Hepatic stellate cell (primary cell): ENCODE results near the gene IFT57.
"Not testable (repeated sequence)": the region's sequence is repeated elsewhere in the genome, so short reads cannot be mapped to it uniquely, and the experiment has no call there.

Experiments used
- DNase-seq: peaks from one replicate; pipeline ENCODE4 v3.0.0; 2011; ENCODE audit warnings: low spot score

The IFT57 gene, protein sequence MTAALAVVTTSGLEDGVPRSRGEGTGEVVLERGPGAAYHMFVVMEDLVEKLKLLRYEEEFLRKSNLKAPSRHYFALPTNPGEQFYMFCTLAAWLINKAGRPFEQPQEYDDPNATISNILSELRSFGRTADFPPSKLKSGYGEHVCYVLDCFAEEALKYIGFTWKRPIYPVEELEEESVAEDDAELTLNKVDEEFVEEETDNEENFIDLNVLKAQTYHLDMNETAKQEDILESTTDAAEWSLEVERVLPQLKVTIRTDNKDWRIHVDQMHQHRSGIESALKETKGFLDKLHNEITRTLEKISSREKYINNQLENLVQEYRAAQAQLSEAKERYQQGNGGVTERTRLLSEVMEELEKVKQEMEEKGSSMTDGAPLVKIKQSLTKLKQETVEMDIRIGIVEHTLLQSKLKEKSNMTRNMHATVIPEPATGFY

DNA sequence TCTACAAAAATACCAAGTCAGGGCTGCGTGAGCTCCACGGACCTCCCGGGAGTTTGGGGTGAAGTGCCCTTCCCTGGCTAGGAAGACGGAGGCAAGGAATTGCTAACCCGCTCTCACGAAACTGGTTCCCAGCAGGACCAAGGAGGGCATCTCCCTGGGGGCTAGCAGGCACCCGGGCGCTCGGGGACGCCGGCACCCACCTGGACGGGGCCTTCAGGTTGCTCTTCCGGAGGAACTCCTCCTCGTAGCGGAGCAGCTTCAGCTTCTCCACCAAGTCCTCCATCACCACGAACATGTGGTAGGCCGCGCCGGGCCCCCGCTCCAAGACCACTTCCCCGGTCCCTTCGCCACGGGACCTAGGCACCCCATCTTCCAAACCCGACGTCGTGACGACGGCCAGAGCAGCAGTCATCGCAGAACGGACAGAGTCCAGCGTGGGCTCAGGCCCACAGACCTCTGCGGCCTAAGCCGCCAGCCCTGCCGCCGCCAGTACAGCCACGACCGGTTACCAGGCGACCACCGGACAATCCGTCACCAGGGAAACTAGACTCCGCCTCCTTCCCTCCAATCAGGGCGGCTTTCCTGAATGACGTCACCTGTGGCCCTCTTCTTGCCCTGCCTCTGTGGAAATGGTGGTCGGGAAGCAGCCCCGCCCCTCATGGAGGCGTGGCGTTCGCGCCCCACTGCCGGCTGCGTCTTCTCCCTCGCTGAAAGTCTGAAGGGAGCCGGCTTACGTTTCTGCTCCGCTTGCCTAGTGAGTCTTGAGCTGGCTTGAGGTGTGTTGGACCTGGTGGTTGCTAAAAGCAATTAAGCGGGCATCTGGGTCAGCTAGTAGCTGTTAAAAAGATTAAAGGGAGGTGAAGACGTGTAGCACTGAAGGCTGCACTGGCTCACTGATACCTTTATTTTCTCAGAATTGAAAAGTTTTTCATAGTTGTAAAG, at the start of gene IFT57:
Gene IFT57, minus strand, starts transcription at position 514 of the 942 bp plus-strand sequence. Its CDS starts 102 bp downstream, at position 412.
- peak; percentile 96 for DNase-seq

DNA sequence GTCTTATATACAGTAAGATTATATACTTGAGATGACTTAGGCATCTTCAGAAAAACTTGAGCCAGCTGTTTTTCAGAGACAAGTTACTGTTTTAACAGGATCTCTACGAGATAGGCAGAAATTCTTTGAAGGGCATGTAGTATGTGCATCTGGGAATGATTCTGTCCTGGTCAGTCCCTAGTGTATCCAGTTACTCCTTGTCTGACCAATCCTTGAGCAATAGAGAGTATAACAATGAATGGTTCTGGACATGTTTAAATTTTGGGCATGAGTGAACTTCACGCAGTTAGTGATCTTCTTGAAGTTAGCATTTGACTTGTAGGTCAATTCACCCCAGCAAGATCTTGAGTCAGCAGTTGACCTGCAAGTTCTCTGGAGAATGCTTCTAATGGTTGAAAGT, 49.4 kb upstream of the IFT57 start:
- DNase-seq, result no peak

DNA sequence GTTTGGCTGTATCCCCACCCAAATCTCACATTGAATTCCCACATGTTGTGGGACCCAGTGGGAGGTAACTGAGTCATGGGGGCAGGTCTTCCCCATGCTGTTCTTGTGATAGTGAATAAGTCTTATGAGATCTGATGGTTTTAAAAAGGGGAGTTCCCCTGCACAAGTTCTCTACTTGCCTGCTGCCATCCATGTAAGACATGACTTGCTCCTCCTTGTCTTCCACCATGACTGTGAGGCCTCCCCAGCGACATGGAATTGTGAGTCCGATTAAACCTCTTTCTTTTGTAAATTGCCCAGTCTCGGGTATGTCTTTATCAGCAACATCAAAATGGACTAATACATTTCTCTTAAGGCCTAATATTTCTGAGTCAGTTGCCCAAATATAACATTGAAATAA, 46.0 kb upstream of the IFT57 start:
- not testable (repeated sequence) for DNase-seq

DNA sequence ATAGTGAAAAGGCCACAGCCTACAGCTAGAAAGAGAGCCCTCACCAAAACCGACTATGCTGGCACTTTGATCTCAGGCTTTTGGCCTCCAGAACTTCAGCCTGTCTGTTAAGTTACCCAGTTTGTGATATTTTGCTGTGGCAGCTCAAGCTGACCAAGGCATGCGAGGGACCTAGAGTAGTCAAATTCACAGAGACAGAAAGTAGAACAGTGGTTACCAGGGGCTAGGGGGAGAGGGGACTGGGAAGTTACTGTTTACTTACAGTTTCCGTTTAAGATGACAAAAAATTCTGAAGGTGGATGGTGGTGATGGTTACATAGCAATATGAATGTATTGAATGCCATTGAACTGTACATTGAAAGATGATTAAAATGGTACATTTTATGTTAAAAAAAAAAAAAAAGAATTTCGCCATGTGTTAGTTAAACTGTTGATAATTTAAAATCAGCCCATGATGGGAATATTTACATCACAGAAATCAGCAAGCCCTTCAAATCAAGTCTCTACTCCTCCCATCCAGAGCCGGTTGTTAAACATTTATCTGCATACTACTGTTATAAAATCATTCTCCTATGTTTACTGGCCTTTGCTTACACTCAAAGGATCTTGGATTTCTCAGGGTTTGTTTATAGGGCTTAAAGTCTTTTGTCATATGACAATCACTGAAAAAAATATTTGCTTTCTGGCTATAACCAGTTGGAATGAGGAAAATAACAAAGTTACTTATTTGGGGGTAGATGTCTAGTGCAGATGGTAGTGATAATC, 42.5 kb upstream of the IFT57 start:
- DNase-seq, result not testable (repeated sequence)

DNA sequence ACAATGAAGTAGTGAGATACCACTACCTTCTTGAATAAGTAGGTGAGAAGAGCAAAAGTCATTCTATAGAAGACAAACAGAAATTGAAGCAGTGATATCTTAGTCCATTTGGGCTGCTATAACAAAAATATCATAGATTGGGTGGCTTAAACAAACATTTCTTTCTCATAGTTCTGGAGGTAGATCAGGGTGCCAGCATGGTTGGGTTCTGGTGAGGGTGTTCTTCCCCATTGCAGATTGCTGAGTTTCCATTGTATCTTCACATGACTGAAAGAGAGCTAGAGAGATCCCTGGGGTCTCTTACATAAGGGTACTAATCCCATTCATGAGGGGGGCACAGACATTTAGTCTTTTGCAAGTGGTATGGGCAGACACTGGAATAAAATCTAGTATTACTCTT, 32.9 kb upstream of the IFT57 start:
- no peak for DNase-seq

DNA sequence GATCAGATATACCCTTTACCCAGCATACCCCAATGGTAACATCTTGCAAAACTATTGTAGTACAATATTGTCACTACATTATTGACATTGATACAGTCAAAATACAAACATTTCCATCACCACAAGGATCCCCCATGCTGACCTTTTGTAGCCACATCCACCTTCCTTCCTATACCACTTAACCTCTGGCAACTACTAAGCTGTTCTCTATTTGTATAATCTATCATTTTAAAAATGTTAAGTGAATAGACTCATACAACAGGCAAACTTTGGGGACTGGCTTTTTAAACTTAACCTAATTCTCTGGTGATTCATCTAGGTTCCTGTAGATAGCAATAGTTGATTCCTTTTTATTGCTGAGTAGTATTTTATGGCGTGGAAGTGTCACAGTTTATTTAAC, 29.6 kb upstream of the IFT57 start:
- DNase-seq, result no peak

DNA sequence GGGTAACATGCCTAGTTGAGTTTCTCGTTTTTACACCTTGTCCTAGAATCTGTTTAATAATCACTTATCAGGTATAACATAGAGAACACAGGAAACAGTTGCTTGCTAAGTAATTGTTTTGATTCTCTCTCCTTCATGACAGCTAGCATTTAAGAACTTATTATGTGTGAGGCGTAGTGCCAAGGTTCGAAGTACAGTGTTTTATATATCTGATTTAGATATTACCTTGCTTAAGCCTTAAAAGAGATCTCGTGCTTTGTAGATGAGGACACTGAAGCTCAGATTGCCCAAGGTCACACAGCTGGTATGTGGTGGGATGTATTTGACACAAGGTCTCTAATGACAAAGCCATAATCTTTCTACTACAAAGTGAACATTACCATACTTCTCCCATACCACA, 29.0 kb upstream of the IFT57 start:
- no peak for DNase-seq

DNA sequence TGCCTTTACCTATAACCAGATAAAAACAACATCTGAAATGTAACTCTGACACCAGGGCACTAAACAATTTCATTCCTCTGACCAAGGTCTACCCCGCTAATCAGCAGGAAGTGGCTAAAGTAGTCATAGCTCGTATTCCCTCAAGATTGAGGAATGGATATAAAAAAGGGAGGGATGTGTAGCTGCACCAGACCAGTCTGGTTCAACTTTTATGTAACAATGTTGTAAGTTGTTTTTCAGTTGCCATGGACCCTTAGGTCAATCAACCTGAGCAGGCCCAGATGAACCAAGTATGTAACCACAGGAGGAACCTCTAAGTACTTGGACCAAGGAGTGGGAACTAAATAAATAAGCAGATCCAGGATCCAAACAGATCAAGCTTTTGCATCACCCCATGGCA, 28.4 kb upstream of the IFT57 start:
- DNase-seq, result no peak

DNA sequence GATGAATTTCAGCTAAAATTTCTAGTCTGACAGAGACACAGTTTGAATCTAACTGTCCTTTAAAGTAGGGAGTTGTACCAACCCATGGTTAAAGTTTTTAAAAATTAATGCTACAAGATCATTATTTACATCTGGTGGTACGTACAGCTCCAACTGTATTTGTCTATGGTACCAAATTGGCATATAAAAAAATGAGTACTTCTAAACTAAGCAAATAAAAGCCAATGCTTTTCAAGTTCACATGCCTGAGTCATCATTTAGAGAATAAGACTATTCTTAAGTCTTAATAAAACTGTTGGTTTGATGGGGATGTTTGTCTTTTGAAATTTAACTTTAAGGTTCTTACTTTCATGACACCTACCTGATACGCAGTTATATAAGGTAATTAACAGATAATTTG, 21.0 kb upstream of the IFT57 start:
- no peak for DNase-seq

DNA sequence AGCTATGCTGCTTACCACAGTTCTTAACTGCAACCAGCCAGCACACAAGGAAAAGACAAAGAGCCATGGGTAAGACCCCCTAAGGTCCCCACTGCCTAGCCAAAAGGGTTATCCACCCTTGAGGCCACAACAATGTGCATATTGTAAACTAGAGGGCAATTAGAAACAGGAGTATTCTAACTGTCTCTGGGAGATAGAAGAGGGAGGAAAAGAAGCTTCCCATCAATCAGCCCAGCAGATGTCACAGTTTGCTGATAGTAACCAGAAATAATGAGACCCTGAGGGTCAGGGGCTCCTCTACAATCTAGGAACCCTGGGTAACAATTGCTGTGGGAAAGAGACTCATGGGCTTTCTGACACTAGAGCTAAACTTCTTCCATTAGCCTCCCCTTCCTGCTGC, 20.6 kb upstream of the IFT57 start:
- DNase-seq, result no peak

DNA sequence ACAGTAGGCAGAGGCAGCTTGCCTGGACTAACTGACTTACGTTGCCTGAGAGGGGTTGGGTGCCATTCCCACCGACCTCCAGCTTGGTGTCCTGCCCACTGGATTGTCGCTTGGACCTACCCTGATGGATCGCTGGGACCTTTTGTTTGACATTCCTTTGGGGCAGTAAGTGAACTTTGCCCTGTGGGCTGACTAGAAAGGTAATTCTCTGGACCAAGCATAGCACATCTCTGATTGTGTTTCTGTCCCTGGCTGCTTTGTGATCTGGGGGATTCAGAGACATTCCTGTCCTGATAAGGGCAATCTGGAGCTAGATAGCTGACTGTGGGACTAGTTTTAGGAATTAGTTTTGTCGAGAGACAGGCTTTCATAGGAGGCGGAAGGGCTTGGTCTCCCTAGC, 19.5 kb upstream of the IFT57 start:
- DNase-seq, result no peak

DNA sequence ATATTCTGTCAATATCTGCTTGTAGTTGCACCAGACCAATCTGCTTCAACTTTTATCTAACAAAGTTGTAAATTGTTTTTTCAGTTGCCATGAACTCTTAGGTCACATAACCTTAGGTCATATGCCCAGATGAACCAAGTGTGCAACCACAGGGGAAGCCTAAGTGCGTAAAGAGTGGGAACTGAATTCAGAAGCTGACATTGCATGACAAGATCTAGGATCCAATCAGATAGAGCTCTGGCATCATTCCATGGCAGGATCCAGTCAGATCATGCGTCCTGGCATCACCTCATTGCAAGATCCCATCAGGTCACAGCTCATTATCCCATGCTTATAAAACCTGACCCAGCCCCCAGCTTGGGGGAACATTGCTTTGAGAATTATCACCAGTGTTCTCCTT, 18.9 kb upstream of the IFT57 start:
- DNase-seq, result no peak

DNA sequence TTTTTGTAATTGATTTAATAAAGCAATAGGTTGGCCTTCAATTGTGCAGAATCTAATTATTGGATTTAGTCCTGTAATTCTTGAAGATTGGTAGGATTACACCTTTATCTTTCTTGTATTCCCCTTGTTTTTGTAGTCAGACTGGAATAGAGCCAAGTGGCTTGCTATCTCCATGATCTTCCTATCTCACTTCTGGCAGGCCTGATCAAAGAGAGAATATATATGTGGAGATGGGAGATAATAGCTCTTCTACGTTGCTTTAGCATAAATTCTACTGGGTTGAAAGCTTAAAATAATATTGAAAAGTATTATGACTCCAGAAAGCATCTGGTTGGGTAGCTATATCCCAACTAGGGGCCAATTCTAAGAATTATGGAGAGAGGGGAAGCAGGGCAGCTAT, 16.9 kb upstream of the IFT57 start:
- DNase-seq, result no peak

DNA sequence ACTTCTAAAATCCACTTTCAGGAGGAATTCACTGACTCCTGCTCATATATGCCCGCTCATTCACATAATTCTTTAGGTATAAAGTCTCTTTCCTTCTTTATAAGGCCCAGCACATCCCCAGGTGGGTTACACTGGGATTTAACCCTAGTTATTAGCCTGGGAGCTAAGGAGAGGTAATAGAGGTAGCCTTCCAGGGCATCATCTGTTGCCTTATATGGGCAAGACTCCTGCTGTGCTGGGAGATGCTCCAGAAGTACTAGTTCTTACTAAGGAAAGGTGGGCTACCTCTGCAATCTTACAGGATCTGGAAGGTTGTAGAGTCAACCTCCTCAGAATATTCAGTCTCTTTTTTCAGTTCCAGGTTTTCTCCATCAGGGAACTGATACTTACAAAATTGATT, 13.1 kb upstream of the IFT57 start:
- DNase-seq, result no peak

DNA sequence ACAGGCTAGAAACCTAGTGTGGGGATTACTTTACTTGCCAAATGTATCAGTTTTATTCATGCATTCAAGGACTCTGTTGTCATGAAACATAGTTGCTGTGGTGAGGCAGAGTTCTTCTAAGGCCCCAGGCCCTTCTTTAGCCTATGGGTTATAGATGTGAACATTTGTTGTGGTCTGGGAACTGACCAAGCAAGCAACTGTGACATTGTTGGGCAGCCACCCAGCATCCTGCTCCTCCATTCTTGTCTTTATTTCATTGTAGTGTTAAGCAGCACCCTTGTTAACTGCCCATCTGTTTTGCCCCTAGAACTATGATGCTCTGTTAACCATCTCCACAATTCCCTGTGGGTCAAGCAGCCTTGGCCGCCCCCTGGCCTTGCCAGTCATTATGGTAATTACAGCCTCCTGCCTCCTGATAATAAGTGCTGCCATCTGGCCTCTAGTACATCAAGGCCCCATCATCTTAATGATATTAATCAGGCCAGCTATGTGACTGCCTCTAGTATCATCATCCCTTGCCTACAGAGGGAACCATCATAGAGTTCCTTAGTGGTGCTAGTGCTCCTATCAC, 12.2 kb upstream of the IFT57 start:
- DNase-seq, result no peak

DNA sequence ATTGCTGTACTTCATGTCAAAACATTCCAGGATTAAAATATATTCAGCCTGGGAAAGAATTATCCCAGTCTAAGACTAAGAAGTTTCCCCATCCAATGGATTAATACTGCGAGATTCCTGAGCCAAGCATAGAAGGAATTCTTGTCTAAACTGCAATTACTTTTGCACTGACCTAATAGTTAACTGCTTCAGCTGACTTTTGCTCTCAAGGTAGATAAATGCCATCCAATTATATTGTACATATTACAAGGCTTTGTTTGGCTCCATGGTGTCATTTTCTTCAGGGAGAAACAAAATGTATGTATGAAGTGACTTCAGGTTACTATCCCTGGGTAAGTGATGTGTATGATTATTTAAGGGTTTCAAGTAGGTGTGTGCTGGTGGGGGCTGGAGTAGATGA, 6.1 kb upstream of the IFT57 start:
- no peak for DNase-seq

DNA sequence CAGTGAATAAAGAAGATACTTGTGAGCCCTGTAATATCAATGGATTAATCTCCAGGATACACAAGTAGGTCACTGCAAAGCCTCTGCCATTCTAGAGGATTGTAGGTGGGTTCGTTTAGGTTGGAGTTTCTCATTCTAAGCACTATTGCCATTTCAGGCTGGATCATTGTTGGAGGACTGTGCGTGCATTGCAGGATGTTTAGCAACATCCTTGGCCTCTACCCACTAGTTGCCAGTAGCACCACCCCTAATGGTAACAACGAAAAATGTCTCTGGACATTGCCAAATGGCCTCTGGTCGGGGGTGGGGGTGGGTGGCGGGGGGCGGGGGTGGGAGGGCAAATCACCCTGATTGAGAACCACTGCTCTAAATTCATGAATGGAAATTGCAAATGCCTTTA, 4.9 kb upstream of the IFT57 start:
- no peak for DNase-seq

DNA sequence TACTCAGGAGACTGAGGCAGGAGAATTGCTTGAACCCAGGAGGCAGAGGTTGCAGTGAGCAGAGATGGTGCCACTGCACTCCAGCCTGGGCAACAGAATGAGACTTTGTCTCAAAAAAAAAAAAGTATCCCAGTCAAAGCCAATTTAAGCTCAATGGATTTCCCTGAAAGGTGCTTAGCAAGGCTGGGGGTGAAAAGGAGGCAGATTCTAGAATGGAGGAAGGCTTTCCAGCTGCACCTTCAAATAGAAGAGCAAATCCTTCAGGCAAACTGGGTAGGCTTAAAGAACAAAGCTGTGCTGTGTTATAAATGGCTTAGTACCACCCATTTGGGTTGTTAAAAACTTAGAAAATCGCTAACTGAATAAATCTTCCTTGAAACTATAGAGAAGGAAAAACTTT, 3.0 kb upstream of the IFT57 start:
- no peak for DNase-seq

DNA sequence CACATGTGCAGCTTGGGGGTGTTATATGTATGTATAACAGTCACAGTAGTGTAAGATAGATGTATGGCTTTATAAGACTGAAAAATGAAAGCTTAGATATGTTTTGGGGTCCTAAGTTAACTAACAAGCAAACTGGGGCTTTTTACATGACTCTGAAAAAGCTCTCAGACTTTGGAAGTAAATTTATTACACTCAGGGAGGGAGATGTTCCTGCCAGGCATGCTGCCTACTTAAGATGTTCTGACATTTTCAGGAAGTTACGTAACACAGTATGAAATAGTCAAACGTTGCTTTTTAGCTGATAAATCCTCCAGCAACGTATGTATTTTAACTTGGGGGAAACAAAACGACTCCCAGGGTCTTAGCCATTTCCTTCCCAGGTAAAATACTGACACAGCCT, 1.7 kb upstream of the IFT57 start:
- no peak for DNase-seq

DNA sequence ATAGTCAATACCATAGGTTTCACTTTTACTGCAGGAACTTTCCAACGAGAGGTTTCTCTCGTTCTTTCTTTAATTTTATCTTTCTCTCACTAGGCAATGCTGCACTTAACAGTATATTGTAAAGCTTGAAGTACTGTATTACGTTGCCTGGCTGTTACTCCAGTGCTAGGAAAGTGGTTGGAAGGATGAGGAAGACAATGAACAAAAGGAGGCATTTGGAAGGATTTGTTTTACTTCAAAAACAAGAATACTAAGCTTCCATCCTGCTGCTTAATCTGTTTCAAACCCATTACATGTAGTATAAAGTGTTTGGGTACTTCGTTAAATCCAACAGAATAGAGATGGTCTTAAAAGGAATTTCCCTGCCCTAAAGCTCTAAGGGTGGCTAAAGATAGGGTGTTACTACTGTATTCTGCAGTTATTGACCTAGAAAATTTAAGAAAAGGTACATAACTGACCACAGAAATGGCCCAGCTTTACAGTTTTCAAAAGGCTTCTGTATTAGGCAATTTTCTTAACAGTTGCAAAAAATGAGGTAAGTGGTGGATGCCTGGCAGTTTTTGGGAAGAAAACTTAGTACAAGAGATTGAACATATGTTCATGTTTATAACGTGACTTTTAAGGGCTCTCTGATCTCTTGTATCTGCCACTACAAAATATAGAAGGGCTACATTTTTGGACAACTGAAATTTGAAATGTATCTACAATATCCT, 785 bp upstream of the IFT57 start:
- no peak for DNase-seq

DNA sequence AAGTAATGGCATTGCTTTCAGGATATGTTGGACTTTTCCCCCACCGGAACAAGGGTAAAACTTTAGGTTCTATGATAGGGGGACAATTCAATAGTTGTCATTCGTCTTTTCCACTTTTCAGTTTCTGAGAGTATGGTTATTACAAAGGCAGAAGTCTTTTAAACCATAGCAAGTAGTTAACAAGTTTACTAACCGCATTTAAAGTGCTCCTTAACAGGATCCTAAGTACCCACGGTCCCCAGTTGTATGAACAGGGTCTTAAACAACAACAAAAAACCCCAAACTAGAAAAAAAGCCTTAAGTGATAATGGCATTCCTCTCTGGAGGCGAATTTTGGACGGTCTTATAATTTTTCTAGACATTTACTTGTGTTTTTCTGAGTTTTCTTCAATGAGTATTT, 831 bp downstream of the IFT57 start:
- no peak for DNase-seq
